Stimulated activated naive CD4-positive, alpha-beta T cell (primary cell): ENCODE measurements around the gene KCNJ15.

Experiments
- DNase-seq, 6 experiments: peaks; one replicate each; lab custom pipeline; 2025; lab: John Stamatoyannopoulos, UW

The KCNJ15 gene

GRCh38 chr21:38299671-38300070, 42.9 kb downstream of the KCNJ15 start:
- DNase-seq: no peak

DNA sequence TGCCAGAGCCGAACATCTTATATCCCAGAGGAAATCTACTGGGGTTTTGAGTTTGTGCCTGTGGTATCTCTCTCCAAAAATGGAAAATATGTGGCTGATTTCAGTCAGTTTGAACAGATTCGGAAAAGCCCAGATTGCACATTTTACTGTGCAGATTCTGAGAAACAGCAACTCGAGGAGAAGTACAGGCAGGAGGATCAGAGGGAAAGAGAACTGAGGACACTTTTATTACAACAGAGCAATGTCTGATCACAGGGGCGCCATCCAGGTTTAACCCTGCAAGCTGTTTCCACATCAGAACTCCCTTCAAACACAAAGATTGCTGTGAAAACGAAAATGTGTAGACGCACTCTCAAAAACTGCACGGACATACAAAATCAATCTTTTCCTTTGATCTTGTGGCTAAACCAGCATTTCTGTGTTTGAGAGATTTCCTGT, 43.4 kb downstream of the KCNJ15 start:
- peak in 3 of 6 experiments; percentile 14 to 31 (median 16) for DNase-seq

GRCh38 chr21:38301321-38302214, 44.8 kb downstream of the KCNJ15 start:
- DNase-seq: no peak

- no peak for DNase-seq
These were observed 46.5 kb downstream of the KCNJ15 start for GRCh38 chr21:38303300-38303699.

GRCh38 chr21:38306433-38307141, 49.8 kb downstream of the KCNJ15 start:
- DNase-seq: peak in 3 of 6 experiments; percentile 57 to 83 (median 65)

DNA sequence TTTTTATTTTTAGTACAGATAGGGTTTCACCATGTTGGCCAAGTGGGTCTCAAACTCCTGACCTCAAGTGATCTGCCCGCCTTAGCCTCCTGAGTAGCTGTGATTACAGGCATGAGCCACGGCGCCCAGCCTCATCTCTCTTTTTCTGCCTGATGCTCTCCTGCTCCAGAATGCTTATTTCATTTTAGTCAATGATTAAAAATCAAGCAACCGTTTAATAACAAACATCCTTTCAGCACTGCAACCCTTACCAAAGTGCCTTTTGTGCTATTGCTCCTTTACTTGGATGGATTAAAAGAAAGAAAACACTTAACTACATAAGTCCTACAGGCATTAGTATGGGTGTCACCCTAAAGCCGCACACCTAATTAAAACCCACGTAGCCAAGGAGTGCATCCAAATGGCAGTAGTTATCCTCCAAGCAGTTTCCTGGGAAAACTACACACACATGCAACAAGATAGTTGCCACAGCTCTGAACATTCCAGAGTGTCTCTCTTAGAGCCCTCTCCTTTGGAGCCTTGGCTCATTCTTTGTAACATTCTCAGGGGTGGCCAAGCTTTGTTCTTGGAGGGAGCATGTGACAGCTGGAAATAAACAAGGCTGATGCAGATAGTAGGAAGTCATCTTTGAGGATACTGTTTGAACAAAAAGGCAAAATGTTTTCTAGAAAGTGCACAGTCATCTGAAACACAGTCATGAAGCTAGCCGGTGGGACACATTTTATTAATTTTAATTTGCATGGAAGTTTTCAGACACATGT, 51.2 kb downstream of the KCNJ15 start:
- no peak for DNase-seq

GRCh38 chr21:38308532-38309119, 51.8 kb downstream of the KCNJ15 start:
- DNase-seq: no peak

GRCh38 chr21:38310646-38311485, 54.1 kb downstream of the KCNJ15 start:
- DNase-seq: no peak

DNA sequence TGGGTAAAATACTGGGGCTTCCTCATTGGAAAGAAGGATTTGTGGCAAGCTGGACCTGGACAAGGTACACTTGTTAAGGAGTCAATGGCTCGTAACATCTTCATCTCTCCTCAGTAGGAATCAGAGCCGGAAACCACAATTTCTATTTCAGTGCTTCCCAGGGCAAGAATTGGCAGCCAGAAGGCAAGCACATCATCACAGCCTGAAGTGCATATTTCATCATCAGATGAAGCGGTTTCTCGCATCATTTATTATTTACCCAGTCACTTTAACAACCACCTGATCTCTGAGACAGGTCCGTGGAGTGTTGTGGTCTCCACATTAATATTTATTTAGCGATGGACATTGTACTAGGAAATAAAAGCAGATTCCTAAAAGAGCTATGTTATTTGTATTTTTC, 55.0 kb downstream of the KCNJ15 start:
- no peak for DNase-seq

- no peak for DNase-seq
These were observed 56.0 kb downstream of the KCNJ15 start for GRCh38 chr21:38312822-38313221.

DNA sequence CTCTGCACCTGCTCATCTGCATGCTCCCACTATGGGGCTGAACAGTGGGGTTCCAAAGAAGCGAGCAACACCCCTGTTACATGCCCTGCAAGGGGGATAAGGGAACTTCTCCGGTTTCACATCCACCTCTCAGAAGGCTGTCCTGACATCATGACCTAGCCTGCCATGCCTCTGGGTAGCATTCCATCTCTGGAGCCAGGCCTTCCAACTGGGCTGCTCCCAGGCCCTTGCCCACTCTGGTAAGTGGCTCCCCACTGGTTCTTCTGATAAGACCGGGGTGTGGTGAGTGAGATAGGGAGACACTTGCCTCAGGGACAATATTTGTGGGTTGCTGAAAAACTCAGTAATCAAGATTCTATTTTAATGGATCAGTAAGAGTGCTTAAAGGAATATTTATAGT, 57.8 kb downstream of the KCNJ15 start:
- DNase-seq: no peak

GRCh38 chr21:38315122-38315521, 58.3 kb downstream of the KCNJ15 start:
- DNase-seq: no peak

- DNase-seq: no peak
These were observed 63.0 kb downstream of the KCNJ15 start for GRCh38 chr21:38319781-38320180.

- DNase-seq: no peak
These were observed 64.8 kb downstream of the KCNJ15 start for GRCh38 chr21:38321568-38321967.

DNA sequence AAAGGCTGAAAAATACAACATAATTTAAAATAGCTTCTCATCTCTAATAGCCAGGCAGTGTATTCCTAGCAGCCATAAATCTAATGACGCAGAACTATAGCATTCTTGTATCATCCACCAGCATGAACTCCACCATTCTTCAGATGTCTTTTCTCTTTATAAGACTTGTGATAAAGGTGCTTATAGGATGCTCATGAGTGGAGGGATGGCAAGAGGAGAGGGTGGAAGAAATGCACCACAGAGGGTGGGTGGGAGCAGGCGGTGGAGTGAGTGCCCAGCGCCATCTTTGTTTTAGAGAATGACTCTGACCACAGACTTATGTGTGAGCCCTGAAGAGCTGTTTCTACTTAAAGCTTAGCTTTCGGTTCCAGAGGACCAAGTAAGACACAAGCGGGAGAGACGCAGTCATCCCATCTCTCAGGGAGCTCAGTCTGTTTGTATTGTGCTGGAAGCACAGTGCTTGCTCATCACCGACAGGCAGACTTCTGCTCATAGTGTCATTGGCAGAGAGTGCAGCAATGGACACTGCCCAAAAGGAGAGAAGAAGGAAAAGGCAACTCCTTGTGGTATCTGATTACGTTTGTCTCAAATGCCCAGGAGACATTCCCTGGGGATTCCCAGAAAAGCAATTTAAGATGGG, 65.6 kb downstream of the KCNJ15 start:
- no peak for DNase-seq

DNA sequence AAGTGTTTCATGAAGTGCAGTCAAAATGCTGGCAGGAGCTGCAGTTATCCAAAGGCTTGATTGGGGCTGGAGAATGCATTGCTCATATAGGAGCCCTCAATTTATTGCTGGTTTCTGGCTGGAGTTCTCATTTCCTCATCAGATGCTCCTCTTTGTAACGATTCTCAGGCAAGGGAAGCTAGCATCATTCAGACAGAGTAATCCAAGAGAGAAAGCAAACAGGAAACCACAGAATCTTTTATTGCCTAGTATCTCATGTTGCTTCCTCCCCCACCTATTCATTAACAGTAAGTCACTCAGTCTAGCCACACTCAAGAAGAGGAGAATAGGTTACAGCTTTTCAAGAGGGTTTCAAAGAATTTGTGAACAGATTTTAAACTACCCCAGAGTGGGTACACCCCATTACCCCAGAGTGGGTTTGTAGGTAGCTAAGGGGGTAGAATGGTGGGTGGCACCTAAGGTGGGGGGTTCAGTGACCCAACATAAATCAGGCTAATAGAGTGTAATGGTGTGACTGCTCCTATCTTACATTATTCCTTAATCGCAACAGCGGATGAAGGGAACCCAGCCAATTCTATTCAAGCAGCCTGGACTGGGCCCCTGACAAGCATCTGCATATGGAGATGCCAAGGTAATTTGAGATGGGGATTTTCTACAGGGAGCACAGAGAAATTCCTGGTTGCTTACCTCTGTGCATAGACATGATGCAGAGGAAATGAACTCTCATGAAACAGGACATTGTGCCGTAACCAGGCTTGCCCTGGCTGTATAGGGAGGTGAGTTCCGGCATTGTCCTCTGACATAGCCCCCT, 67.1 kb downstream of the KCNJ15 start:
- DNase-seq: peak in 3 of 6 experiments; percentile 57 to 72 (median 67)

DNA sequence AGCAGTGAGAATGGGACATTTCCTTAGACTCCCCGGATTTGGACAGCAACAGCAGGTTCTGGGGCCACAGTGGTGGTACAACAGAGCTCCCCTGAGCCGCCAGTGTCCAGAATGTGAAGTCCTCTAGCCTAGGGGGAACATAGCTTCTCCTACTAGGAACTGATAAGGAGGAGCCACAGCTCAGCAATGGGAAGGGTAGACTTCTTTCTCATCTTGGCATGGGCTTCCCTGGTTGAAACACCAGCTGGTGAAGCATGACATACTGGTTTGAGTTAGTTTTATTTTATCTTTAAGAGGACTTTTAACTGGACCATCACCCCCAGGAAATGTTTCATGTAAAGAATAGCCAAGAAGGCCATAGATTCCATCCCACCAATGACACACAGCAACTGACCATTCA, 68.4 kb downstream of the KCNJ15 start:
- DNase-seq: no peak

GRCh38 chr21:38325731-38326420, 69.1 kb downstream of the KCNJ15 start:
- DNase-seq: no peak

GRCh38 chr21:38326429-38326828, 69.6 kb downstream of the KCNJ15 start:
- DNase-seq: no peak
